Measurements from ENCODE around the gene CHRNA1. TPM values are rescaled to one million over a fixed set of nuclear protein-coding genes. Genes with fewer than 3 reads are reported as not detected.

Gene CHRNA1
- total RNA-seq, 1 experiment from 2014 or later: not detected

DNA sequence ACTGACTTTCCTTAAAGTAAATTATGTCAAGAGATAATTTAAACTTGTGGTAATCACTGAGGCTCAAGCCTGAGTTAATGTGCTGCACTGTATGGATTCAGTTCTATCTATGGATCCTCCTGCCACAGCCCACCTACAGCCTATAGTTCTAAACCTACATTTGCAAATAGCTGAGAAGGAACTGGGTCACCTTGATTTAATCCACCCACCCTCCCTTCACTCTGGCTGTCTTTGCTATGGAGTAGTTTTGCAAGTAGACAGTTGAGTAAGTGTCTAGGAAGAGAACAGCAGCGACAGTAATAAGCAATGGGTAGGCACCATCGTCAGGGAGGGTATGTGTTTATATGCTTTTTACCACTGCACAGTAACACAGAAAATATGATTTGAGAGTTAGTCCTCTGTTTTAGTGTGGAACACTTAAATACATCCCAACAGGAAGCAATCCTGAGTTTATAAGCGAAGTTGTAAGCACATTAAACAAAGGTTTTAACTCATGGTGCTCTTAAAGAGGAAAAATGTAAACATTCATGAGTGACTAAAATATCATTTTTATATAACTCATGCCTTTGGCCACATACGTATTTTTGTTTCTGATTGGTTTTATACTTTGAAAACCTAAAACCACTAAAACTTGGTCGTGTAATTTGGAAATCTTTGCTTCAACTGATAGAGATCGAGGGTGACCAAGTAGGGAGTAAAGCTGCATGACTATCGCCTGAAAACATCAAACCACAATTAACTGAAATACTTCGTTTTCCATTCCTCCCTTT, 36.3 kb upstream of the CHRNA1 start:
- Histone ChIP-seq H3K27me3 (ENCODE audit: insufficient read depth, low read length) (no peaks in the 10 kb centered on the region), H4K20me1 (ENCODE audit: insufficient read depth) (no peaks in the 10 kb centered on the region), H3K79me2 (ENCODE audit: insufficient read depth, low read length) (no peaks in the 10 kb centered on the region), H3K4me1 (ENCODE audit: control insufficient read depth in 1 of 2, insufficient read depth in 2 of 2, low read length in 2 of 2) (no peaks in the 10 kb centered on the region), H3K9me2 (ENCODE audit: insufficient read depth) (no peaks in the 10 kb centered on the region), H3K9ac (ENCODE audit: low read length) (no peak overlapping the region), H3K4me2 (ENCODE audit: low read length) (no peak overlapping the region), H3K4me3 (replicated peaks in 1 of 2; ENCODE audit: low read depth in 1 of 2, low read length in 2 of 2) (no peak overlapping the region), H3K36me3 (ENCODE audit: control insufficient read depth in 1 of 2, insufficient read depth in 2 of 2, low read length in 2 of 2) (no peaks in the 10 kb centered on the region), H3K9me3 (ENCODE audit: control insufficient read depth in 1 of 2, insufficient read depth in 1 of 2, low read depth in 1 of 2, low read length in 2 of 2) (no peaks in the 10 kb centered on the region), H2AFZ (ENCODE audit: low read depth, low read length, poor library complexity, severe bottlenecking) (no peak overlapping the region), H3K27ac (ENCODE audit: low read depth, low read length) (no peak overlapping the region)
- RAD21 ChIA-PET (ENCODE audit: low non-redundant PET in 1 of 2, low total read pairs in 2 of 2, uncharacterized antibody in 2 of 2, unreplicated experiment in 2 of 2): no interaction called here
- ATAC-seq (no peak), DNase-seq (ENCODE audit: low read depth, low spot score) (no peak)
- POLR2A ChIA-PET: no interaction called here
- CTCF ChIA-PET: no interaction called here
- TF ChIP-seq POLR2A (IDR thresholded peaks at IDR 0.05; ENCODE audit: borderline replicate concordance, extremely low read depth, insufficient read depth, insufficient read length) (no peak), TCF7L2 (IDR thresholded peaks at IDR 0.05; ENCODE audit: borderline replicate concordance, extremely low read depth, insufficient read depth, insufficient read length) (no peak), EZH2 (IDR thresholded peaks at IDR 0.05) (no peak), RAD21 (IDR thresholded peaks at IDR 0.05; ENCODE audit: low read depth) (no peak), CBX3 (IDR thresholded peaks at IDR 0.05; ENCODE audit: low read depth) (no peak), POLR2AphosphoS5 (IDR thresholded peaks at IDR 0.05; ENCODE audit: low read depth, low read length) (no peak), YY1 (IDR thresholded peaks at IDR 0.05; ENCODE audit: extremely low read depth, insufficient replicate concordance, low read depth, low read length) (no peak), ZNF274 (IDR thresholded peaks at IDR 0.05; ENCODE audit: low read depth, low read length) (no peak), ZFX (IDR thresholded peaks at IDR 0.05) (no peak), EGR1 (IDR thresholded peaks at IDR 0.05; ENCODE audit: low read depth) (no peak), SP1 (IDR thresholded peaks at IDR 0.05; ENCODE audit: low read depth) (no peak)
- TF ChIP-seq, protein P1, sequence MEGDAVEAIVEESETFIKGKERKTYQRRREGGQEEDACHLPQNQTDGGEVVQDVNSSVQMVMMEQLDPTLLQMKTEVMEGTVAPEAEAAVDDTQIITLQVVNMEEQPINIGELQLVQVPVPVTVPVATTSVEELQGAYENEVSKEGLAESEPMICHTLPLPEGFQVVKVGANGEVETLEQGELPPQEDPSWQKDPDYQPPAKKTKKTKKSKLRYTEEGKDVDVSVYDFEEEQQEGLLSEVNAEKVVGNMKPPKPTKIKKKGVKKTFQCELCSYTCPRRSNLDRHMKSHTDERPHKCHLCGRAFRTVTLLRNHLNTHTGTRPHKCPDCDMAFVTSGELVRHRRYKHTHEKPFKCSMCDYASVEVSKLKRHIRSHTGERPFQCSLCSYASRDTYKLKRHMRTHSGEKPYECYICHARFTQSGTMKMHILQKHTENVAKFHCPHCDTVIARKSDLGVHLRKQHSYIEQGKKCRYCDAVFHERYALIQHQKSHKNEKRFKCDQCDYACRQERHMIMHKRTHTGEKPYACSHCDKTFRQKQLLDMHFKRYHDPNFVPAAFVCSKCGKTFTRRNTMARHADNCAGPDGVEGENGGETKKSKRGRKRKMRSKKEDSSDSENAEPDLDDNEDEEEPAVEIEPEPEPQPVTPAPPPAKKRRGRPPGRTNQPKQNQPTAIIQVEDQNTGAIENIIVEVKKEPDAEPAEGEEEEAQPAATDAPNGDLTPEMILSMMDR (IDR thresholded peaks at IDR 0.05 in 2 of 3, conservative IDR thresholded peaks at IDR 0.05 in 1 of 3; ENCODE audit: borderline replicate concordance in 1 of 3, insufficient read depth in 1 of 3, low read depth in 2 of 3, low read length in 2 of 3): no peak
- TF ChIP-seq, protein P2, sequence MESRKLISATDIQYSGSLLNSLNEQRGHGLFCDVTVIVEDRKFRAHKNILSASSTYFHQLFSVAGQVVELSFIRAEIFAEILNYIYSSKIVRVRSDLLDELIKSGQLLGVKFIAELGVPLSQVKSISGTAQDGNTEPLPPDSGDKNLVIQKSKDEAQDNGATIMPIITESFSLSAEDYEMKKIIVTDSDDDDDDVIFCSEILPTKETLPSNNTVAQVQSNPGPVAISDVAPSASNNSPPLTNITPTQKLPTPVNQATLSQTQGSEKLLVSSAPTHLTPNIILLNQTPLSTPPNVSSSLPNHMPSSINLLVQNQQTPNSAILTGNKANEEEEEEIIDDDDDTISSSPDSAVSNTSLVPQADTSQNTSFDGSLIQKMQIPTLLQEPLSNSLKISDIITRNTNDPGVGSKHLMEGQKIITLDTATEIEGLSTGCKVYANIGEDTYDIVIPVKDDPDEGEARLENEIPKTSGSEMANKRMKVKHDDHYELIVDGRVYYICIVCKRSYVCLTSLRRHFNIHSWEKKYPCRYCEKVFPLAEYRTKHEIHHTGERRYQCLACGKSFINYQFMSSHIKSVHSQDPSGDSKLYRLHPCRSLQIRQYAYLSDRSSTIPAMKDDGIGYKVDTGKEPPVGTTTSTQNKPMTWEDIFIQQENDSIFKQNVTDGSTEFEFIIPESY (IDR thresholded peaks at IDR 0.05; ENCODE audit: extremely low read depth, insufficient replicate concordance, low read length): no peak
- intact Hi-C loops (cut with micrococcal nuclease): no loop called here
- BruUV-seq (replicated peaks): no TSS peak
